Measurements from ENCODE around the gene OPN5. TPM values are rescaled to one million over a fixed set of nuclear protein-coding genes. Genes with fewer than 3 reads are reported as not detected.
"Not testable (repeated sequence)": the region's sequence is repeated elsewhere in the genome, so short reads cannot be mapped to it uniquely, and the experiment has no call there.

The OPN5 gene
- total RNA-seq, 1 donor from 2014 or later, result not detected

- Histone ChIP-seq H3K36me3 (no peaks in the 10 kb centered on the region), H3K27ac (replicated peaks) (no peak overlapping the region), H3K4me3 (no peak overlapping the region), H3K4me1 (peaks cover 23% of the 10 kb centered on the region), H3K27me3 (ENCODE audit: low read depth) (no peaks in the 10 kb centered on the region), H3K9me3 (replicated peaks) (peaks cover 12% of the 10 kb centered on the region)
- TF ChIP-seq CTCF (IDR thresholded peaks at IDR 0.05; ENCODE audit: borderline replicate concordance), result no peak
- DNase-seq, result no peak
- intact Hi-C loops (cut with micrococcal nuclease), result no loop called here
Measured at GRCh38 chr6:47740714-47741113, 41.1 kb upstream of the OPN5 start.

GRCh38 chr6:47741807-47742206 is 40.0 kb upstream of the OPN5 start:
- Histone ChIP-seq H3K36me3 (no peaks in the 10 kb centered on the region), H3K27me3 (ENCODE audit: low read depth) (no peaks in the 10 kb centered on the region), H3K4me3 (no peak overlapping the region), H3K9me3 (replicated peaks) (peaks cover 12% of the 10 kb centered on the region), H3K4me1 (peaks cover 22% of the 10 kb centered on the region), H3K27ac (replicated peaks) (peak overlapping the region; percentile 69)
- intact Hi-C loops (cut with micrococcal nuclease), result no loop called here
- DNase-seq, result no peak
- TF ChIP-seq CTCF (IDR thresholded peaks at IDR 0.05; ENCODE audit: borderline replicate concordance), result no peak

- Histone ChIP-seq H3K36me3 (no peaks in the 10 kb centered on the region), H3K9me3 (replicated peaks) (peaks cover 12% of the 10 kb centered on the region), H3K4me3 (no peak overlapping the region), H3K27ac (replicated peaks) (no peak overlapping the region), H3K27me3 (ENCODE audit: low read depth) (no peaks in the 10 kb centered on the region), H3K4me1 (peaks cover 15% of the 10 kb centered on the region)
- TF ChIP-seq CTCF (IDR thresholded peaks at IDR 0.05; ENCODE audit: borderline replicate concordance), result no peak
- DNase-seq, result no peak
- intact Hi-C loops (cut with micrococcal nuclease), result no loop called here
Measured at GRCh38 chr6:47743744-47744143, 38.1 kb upstream of the OPN5 start.

- H3K4me3 ChIP-seq; intact Hi-C loops (cut with micrococcal nuclease): not testable (repeated sequence)
Measured at GRCh38 chr6:47745269-47745668, 36.6 kb upstream of the OPN5 start.

GRCh38 chr6:47749757-47750156 is 32.1 kb upstream of the OPN5 start:
- Histone ChIP-seq H3K4me3 (no peak overlapping the region), H3K4me1 (no peaks in the 10 kb centered on the region), H3K27me3 (ENCODE audit: low read depth) (no peaks in the 10 kb centered on the region), H3K9me3 (replicated peaks) (peaks cover 18% of the 10 kb centered on the region), H3K27ac (replicated peaks) (no peak overlapping the region), H3K36me3 (no peaks in the 10 kb centered on the region)
- intact Hi-C loops (cut with micrococcal nuclease), result no loop called here
- DNase-seq, result no peak
- no peak for TF ChIP-seq CTCF (IDR thresholded peaks at IDR 0.05; ENCODE audit: borderline replicate concordance)

More at GRCh38 chr6:47745269-47745668, 36.6 kb upstream of the OPN5 start:
- not testable (repeated sequence) for H3K36me3 ChIP-seq; H3K27ac ChIP-seq (replicated peaks); H3K27me3 ChIP-seq (ENCODE audit: low read depth); DNase-seq
- peaks cover 15% of the 10 kb centered on the region for H3K4me1 ChIP-seq
- peaks cover 12% of the 10 kb centered on the region for H3K9me3 ChIP-seq (replicated peaks)

- Histone ChIP-seq H3K36me3 (no peaks in the 10 kb centered on the region), H3K4me3 (no peak overlapping the region), H3K27me3 (ENCODE audit: low read depth) (no peaks in the 10 kb centered on the region), H3K9me3 (replicated peaks) (peaks cover 8% of the 10 kb centered on the region), H3K4me1 (no peaks in the 10 kb centered on the region), H3K27ac (replicated peaks) (no peak overlapping the region)
- no peak for DNase-seq
- intact Hi-C loops (cut with micrococcal nuclease), result no loop called here
- TF ChIP-seq CTCF (IDR thresholded peaks at IDR 0.05; ENCODE audit: borderline replicate concordance), result no peak
Measured at GRCh38 chr6:47752801-47753200, 29.0 kb upstream of the OPN5 start.
